CD4-positive, alpha-beta T cell treated with Interferon alpha-2 for 1 hour (primary cell): Measurements from ENCODE around the gene PHLDA2.

Experiments
- DNase-seq, 2 donors: peaks; one replicate each; pipeline ENCODE4 v3.0.0-alpha.2; 2020 to 2022

Gene PHLDA2

DNA sequence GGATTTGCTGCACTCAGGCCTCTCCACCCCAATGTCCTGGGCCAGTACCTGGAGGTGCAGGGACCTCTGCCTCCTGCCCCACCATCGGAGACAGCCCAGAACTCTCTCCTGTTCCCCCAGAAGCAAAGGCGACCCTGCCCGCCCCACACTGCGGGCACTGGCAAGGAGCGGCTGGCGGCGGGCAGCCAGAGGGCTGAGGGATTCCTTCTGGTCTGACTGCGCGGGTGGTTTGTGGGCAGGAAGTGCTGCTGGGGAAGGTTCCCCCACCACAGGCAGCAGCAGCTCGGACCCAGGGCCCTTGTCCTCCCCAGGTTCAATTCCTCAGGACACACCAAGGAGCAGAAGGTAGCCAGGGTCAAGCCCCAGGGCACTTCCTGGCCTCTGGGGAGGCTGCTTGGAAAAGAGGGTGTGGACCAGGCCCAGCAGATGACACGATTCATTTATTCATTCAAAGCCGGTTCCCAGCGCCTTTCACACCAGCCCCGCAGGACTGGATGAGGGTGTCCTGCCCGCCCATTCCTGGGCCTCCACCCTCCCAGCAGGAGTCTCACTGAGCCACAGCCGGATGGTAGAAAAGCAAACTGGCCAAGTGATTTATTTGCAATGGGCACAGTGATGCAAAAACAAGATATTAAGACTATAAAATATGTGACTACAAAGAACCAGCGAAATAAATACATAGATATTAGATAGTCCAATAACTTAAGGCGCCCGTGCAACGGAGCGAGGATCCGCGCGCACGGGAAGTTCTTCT lies 1.2 kb downstream of the PHLDA2 start:
- no peak for DNase-seq

- DNase-seq, result no peak
Measured at GRCh38 chr11:2927121-2927800, 2.0 kb downstream of the PHLDA2 start.

DNA sequence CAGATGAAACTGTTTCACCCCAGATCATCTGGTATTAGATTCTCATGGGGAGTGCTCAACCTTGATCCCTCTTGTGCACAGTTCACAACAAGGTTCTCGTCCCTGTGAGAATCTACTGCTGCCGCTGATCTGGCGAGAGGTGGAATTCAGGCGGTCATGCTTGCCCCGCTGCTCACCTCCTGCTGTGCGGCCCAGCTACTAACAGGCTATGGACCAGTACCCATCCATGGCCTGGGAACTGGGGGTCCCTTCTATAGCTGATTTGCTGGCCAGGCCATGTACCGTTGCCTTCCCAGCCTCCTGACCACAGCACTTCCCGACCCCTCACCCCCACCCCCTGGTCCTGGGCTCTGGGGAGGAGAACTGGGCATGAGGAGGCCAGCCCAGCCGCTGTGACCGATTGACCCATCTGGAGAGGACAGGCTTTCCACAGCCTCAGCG lies 2.6 kb downstream of the PHLDA2 start:
- no peak for DNase-seq

GRCh38 chr11:2924821-2925675 lies 4.2 kb downstream of the PHLDA2 start:
- DNase-seq, result no peak

- DNase-seq, result no peak
Measured at GRCh38 chr11:2924381-2924780, 4.8 kb downstream of the PHLDA2 start.

GRCh38 chr11:2923446-2924375 lies 5.5 kb downstream of the PHLDA2 start:
- DNase-seq, result no peak

DNA sequence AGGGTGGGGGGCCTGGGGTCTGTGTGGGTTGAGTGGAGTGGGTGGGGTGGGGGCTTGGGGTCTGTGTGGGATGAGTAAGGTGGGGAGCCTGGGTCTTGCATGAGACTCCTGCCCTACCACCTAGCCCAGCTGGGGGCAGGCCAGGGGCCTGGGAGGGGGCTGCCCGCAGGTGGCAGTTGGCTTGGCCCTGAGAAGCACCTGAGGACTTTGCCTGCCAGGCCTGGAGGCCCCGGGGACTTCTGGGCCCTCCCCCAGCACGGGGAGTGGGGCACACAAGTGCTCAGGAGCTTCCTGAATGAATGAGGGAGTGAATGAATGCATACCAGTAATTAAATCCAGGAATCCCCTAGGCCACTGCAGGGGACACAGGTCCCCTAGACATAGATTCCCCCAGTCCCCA lies 6.6 kb downstream of the PHLDA2 start:
- DNase-seq, result no peak

DNA sequence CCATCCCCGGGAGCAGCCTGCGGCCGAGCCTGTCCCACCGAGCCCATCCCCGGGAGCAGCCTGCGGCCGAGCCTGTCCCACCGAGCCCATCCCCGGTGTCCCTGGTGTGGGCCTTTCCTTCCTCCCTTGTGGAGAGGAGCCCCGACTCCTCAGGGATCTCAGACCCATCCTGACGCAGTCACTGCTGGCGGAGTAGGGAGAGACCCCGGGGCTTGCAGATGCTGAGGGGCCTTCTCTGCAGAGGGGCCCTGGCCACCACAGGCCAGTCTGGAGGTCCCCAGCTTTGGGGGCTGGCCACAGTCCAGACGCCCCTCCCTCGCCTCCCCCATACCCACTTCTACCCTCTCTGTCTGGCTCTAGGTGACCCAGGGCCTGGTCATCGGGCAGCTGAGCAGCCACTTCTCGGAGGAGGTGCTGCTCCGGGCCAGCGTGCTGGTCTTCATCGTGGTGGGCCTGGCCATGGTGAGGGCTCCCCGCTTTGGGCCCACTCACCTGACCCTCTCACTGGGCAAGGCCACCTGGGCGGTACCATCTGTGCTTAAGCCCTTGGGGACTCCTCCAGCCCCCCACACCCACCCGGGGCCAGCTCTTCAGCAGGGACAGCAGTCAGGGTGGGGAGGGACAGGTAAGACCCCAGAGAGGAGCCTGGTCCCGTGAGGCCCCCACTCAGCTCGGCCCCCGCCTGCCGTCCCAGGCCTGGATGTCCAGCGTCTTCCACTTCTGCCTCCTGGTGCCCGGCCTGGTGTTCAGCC lies 7.3 kb downstream of the PHLDA2 start:
- DNase-seq, result no peak

DNA sequence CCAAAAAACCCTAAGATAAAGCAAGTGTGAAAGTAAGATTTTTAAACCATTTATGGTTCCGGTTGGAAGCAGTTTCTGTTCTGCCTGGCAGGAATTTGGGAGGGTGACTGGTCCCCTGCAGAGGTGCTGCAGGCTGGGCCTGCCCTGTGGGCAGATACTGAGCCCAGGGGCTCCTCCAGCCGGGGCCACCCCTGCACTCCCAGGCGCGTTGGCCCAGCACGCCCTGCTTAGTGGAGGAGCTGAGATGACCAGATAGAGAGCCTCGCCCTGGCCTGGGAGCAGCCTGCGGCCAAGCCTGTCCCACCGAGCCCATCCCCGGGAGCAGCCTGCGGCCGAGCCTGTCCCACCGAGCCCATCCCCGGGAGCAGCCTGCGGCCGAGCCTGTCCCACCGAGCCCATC lies 8.0 kb downstream of the PHLDA2 start:
- no peak for DNase-seq

DNA sequence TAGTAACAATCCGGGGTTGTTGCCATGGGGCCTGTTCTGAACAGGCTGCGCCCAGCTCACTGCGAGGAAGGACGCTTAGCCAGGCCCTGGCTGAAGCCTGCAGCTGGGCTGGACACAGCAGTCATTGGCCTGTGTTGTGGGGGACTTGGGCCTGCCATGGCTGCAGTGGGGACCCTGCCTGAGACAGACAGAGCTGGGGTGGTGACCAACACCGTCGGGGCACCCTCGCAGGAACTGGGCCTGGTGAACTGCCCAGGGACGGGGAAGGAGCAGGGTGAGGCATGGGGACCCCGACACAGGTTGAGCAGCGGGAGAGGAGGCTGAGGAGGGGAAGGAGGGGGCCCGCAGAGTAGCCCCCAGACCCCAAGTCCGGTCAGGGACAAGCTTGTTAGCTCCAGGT lies 8.9 kb downstream of the PHLDA2 start:
- DNase-seq, result no peak

DNA sequence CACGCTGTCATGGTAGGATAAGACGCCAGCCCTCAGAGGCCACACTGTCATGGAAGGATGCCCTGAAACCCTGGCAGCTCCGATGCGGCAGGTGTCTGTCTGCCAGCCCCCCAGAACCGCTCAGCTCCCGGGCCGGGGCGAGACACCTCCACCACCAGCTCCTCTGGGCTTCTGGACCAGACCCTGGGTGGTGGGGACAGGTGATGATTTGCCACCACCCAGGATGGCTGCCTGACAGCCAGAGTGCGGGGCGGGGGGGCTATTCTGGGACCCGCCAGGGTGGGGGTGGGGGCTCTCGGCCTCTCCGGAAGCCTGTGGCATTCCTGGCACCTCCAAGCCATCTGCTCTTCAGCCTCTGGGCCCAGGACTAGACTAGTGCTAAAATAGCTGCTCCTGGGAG lies 9.4 kb downstream of the PHLDA2 start:
- no peak for DNase-seq

GRCh38 chr11:2919188-2919587 lies 10.0 kb downstream of the PHLDA2 start:
- no peak for DNase-seq

- DNase-seq, result no peak
Measured at GRCh38 chr11:2917842-2918490, 11.3 kb downstream of the PHLDA2 start.

DNA sequence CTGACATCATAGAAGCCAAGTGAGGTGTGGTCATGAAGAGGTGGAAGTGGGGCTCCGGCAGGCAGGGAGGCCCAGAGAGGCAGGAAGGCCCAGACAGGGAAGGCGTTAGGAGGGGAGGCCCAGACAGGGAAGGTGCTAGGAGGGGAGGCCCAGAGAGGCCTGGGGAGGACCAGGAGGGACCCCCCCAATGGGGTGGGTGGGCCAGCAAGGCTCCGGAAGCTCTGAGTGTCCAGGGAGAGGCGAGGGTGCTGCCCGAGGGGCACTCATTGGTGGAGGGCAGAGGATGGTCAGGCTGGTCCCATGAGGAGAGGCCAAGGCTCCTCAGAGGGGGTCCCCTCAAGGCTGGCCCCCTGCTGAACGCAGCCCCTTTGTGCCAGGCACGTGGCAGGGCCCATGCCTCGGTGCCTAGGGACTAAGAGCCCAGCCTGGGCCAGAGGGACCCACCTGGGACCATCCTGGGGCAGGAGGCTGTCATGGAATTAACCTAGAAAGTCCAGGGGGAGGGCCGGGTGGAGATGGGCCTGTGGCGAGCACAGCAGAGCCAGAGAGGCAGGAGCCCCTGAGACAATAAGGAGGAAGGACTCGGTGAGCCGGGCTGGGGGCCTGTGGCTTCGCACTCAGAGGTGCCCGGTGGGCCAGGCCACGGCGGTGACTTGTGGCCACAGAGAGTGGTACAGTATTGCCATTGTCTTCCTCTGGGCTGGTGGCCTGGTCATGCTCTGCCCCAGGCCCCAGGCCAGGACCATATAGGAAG lies 12.2 kb downstream of the PHLDA2 start:
- DNase-seq, result no peak

GRCh38 chr11:2916114-2916891 lies 12.9 kb downstream of the PHLDA2 start:
- DNase-seq, result no peak

DNA sequence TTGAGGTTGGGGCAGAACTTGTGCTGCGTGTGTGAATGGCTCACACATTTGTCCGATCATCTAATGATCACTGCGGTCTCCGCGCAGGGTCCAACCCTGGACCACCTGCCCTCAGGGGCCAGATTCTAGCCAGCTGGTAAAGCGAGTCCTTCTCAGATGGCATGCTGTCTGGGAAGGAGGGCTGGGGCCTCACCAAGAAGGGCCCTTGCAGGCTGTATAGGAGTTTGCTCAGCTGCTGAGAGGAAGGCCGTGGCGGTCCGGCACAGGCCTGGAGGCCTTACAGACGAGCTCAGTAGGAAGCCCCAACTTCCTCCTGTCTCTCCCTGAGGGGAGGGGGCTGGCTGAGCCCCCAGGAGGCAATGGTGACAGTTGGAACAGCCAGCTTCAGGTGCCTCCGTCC lies 13.7 kb downstream of the PHLDA2 start:
- DNase-seq, result no peak

DNA sequence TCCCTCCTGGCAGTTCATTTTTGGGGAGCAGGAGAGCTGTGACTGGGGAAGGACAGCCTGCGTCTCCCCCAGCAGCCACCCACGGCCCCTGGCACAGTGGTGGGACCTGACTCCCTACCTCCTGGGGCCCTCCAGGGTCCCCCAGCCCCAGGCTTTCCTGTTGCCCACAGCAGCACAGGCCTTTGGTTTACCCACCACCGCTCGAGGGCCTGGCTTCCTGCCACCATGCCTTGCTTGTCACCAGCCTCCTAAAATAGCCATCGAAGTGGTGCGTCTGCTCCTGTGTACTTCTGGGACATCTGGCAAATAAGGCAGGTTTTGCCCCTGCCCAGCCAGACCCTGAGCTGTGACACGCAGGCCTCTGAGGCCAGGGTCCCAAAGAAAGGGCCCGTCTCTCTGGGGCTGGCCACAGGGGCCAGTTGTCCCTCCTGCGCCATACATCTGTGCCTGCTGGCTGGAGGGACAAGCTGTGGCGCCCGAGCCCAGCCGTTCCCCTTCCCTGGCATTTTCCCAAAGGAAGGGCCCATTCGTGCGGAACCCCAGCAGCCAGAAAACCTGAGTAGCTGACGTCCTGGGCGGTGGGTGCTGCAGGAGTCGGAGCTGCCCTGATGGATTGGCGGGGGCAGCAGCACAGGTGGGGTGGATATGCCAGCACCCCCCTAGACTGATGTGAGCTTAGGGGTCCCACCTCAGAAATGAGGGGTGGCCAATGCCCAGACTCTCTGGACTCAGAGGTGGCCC lies 14.6 kb downstream of the PHLDA2 start:
- no peak for DNase-seq

DNA sequence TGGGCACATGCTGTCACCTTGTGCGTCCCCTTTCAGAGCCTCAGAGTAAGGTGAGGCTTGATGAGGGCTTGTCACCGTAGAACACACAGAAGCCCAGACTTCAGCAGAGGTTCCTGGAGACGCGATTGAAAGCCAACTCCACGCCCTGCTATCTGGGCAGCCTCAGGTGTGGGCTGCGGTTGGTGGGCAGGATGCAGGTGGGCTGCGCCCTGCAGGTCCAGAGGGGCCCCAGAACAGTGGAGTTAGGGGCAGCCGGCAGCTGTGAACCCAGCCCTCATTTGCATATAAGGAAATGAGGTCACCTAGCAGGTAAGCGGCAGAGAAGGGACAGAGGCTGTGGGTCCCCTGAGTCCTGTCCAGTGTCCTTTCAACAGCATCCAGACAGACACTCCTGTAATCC lies 15.4 kb downstream of the PHLDA2 start:
- no peak for DNase-seq

DNA sequence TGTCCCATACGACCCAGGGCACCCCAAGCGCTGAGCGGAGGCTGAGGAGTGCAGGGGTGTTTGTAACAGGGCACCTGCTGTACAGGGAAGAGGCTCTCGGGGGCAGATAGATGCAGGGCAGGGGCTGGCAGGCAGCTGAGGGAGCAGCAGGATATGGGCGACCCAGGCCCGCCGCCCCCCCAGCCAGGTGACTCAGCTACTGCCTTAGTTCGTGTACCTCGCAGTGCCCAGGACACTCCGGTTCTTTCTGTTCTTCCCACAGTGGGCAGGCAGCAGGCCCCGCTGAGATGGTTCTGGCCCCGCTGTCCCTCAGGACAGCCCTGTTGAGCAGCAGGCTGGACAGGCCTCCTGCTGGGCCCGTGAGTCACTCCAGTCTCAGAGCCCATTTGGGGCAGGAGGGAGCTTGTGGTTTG lies 16.2 kb downstream of the PHLDA2 start:
- DNase-seq, result no peak
